ENCODE results near the gene UNC13D.

Gene UNC13D

GRCh38 chr17:75785016-75785890, 59.0 kb downstream of the UNC13D start:
- Histone ChIP-seq H3K9ac (ENCODE audit: low read length) (peak overlapping the region; percentile 98), H3K27me3 (replicated peaks; ENCODE audit: insufficient read depth, low read length) (no peaks in the 10 kb centered on the region), H3K4me3 (ENCODE audit: low read length) (peak overlapping the region; percentile 78), H3K9me2 (replicated peaks; ENCODE audit: insufficient read depth, low read length) (no peaks in the 10 kb centered on the region), H3K36me3 (replicated peaks; ENCODE audit: insufficient read depth, low read length) (no peaks in the 10 kb centered on the region), H4K20me1 (ENCODE audit: insufficient read depth, low read length) (no peaks in the 10 kb centered on the region), H3K4me2 (ENCODE audit: low read depth, low read length) (peak overlapping the region; percentile 90), H3K79me2 (ENCODE audit: low read length) (peaks cover 48% of the 10 kb centered on the region), H3K27ac (ENCODE audit: low read length) (peak overlapping the region; percentile 93), H3K9me3 (replicated peaks; ENCODE audit: insufficient read depth, low read length) (no peaks in the 10 kb centered on the region), H2AFZ (ENCODE audit: low read length) (peak overlapping the region; percentile 4; the same call in 1 of the 2 replicates), H3F3A (ENCODE audit: insufficient read depth, low read length) (peaks cover 26% of the 10 kb centered on the region), H3K4me1 (ENCODE audit: low read length) (peaks cover 30% of the 10 kb centered on the region)
- DNase-seq: peak; percentile 90
- no peak for TF ChIP-seq EZH2 (optimal IDR thresholded peaks at IDR 0.05; ENCODE audit: low read depth, low read length)
- no peak for TF ChIP-seq EZH2phosphoT487 (IDR thresholded peaks at IDR 0.05; ENCODE audit: low read length)
- no peak for TF ChIP-seq CTCF (IDR thresholded peaks at IDR 0.05; ENCODE audit: low read length)

- Histone ChIP-seq H2AFZ (ENCODE audit: low read length) (peak within 1 kb of the TSS; percentile 77), H3K4me3 (ENCODE audit: low read length) (peak within 1 kb of the TSS; percentile 78)
These were observed 59.7 kb downstream of the UNC13D start, which contains the start of gene UNK for GRCh38 chr17:75784473-75785015. Gene UNK, plus strand, starts transcription at chr17:75784806. Its CDS starts 75 bp downstream, at chr17:75784881.

GRCh38 chr17:75783803-75784472, 60.3 kb downstream of the UNC13D start:
- no peaks in the 10 kb centered on the region for H3K36me3 ChIP-seq (replicated peaks; ENCODE audit: insufficient read depth, low read length)
- peak overlapping the region; percentile 77 for H2AFZ ChIP-seq (ENCODE audit: low read length)
- H3K4me2 ChIP-seq (ENCODE audit: low read depth, low read length): peak overlapping the region; percentile 90
- H3K27me3 ChIP-seq (replicated peaks; ENCODE audit: insufficient read depth, low read length): no peaks in the 10 kb centered on the region
- TF ChIP-seq EZH2phosphoT487 (IDR thresholded peaks at IDR 0.05; ENCODE audit: low read length) (no peak), EZH2 (optimal IDR thresholded peaks at IDR 0.05; ENCODE audit: low read depth, low read length) (no peak), CTCF (IDR thresholded peaks at IDR 0.05; ENCODE audit: low read length) (no peak)
- H3K4me3 ChIP-seq (ENCODE audit: low read length): peak overlapping the region; percentile 78
- H4K20me1 ChIP-seq (ENCODE audit: insufficient read depth, low read length): peaks cover 5% of the 10 kb centered on the region
- H3K79me2 ChIP-seq (ENCODE audit: low read length): peaks cover 43% of the 10 kb centered on the region
- H3K9ac ChIP-seq (ENCODE audit: low read length): peak overlapping the region; percentile 98
- H3K4me1 ChIP-seq (ENCODE audit: low read length): peaks cover 30% of the 10 kb centered on the region
- peaks cover 29% of the 10 kb centered on the region for H3F3A ChIP-seq (ENCODE audit: insufficient read depth, low read length)
- no peaks in the 10 kb centered on the region for H3K9me3 ChIP-seq (replicated peaks; ENCODE audit: insufficient read depth, low read length)
- H3K27ac ChIP-seq (ENCODE audit: low read length): peak overlapping the region; percentile 93
- DNase-seq: no peak
- no peaks in the 10 kb centered on the region for H3K9me2 ChIP-seq (replicated peaks; ENCODE audit: insufficient read depth, low read length)

More at GRCh38 chr17:75784473-75785015, 59.7 kb downstream of the UNC13D start, which contains the start of gene UNK:
- Histone ChIP-seq H4K20me1 (ENCODE audit: insufficient read depth, low read length) (no peaks in the 10 kb centered on the region), H3K79me2 (ENCODE audit: low read length) (peaks cover 43% of the 10 kb centered on the region), H3K4me2 (ENCODE audit: low read depth, low read length) (peak within 1 kb of the TSS; percentile 90), H3K36me3 (replicated peaks; ENCODE audit: insufficient read depth, low read length) (no peaks in the 10 kb centered on the region), H3K27me3 (replicated peaks; ENCODE audit: insufficient read depth, low read length) (no peaks in the 10 kb centered on the region), H3K9ac (ENCODE audit: low read length) (peak within 1 kb of the TSS; percentile 98), H3K27ac (ENCODE audit: low read length) (peak within 1 kb of the TSS; percentile 93), H3K9me2 (replicated peaks; ENCODE audit: insufficient read depth, low read length) (no peaks in the 10 kb centered on the region), H3K4me1 (ENCODE audit: low read length) (peaks cover 30% of the 10 kb centered on the region), H3F3A (ENCODE audit: insufficient read depth, low read length) (peaks cover 26% of the 10 kb centered on the region), H3K9me3 (replicated peaks; ENCODE audit: insufficient read depth, low read length) (no peaks in the 10 kb centered on the region)
- TF ChIP-seq EZH2phosphoT487 (IDR thresholded peaks at IDR 0.05; ENCODE audit: low read length) (no peak), EZH2 (optimal IDR thresholded peaks at IDR 0.05; ENCODE audit: low read depth, low read length) (no peak), CTCF (IDR thresholded peaks at IDR 0.05; ENCODE audit: low read length) (no peak)
- DNase-seq: peak; percentile 99

All from MM.1S (cell line).